Inferior parietal cortex (tissue), 1 donor: ENCODE measurements around the gene SLC20A1.

Source experiments
- DNase-seq: peaks from one replicate; pipeline ENCODE4 v3.0.0-alpha.2; 2016; ENCODE audit errors: extremely low spot score

Gene SLC20A1

DNA sequence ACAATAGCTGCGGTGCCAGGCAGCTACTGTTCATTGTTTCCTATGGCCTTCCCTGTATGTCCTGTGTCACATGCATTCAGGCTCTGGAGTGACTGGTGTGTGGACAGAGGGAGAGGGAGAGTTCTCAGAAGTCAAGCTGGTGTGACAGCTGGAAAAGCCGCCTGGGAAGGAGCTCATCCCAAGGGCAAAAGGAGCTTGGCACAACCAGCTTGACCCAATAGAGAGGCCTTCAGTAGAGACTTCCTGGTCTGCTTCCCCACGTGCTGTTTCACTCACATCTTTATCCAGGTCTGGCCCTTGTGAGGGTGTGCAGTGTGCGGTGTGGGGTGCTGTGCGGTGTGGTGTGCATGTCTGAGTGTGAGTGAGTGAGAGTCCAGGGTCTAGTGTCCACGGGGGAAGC, 64.0 kb downstream of the SLC20A1 start:
- no peak for DNase-seq

DNA sequence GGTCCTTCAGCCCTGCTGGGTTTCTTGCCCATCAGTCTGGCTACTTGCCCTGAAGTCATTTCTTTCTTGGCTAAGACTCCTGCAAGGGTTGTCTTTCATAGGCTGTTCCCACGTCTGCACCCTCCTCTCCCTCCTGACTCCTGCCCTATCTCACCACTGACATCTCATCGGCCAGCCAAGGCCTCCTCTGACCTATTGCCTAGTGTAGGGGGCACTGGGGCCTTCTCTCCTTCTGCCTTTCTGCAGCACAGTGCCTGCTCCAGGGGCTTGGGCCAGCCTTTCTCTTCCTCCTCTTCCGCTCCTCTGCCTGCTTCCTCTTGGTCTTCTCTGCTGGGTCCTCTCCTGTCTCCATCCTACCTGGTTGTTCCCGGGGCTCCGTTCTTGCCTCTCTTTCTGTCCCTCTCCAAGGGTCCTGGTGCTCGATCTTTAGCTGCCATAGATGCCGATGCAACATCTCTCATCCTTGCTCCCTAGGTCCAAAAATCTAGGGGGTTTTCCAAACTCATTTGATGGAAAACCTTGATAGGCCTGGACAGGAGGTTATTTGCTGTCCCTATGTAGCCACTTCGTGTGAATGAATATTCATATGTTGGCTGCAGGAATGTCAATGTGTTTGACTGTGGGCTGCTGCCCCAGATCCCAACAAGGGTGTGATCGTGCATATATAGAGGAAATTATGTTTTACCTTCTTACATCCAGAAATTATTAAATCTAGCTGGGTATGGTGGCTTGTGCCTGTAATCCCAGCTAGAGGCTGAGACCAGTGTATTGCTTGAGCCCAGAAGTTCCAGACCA, 65.4 kb downstream of the SLC20A1 start:
- no peak for DNase-seq

DNA sequence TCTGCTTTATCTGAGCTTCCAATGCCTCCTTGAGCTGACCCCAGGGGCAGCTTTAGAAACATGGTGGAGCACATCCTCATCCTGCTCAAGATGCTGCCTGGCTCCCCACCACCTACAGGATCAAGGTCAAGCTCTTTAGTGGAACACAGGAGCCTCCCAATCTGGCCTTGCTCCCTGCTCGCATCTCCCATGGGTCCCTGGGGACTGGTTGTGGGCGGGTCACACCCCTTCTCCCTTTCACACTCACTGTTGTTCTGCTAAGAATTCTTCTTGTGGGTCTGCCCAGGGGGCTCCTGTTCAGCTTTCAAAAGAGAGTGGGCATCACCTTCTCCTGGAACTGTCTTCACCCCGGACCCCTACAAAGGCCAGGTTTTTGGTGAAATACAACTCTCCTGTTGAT, 66.7 kb downstream of the SLC20A1 start:
- no peak for DNase-seq

DNA sequence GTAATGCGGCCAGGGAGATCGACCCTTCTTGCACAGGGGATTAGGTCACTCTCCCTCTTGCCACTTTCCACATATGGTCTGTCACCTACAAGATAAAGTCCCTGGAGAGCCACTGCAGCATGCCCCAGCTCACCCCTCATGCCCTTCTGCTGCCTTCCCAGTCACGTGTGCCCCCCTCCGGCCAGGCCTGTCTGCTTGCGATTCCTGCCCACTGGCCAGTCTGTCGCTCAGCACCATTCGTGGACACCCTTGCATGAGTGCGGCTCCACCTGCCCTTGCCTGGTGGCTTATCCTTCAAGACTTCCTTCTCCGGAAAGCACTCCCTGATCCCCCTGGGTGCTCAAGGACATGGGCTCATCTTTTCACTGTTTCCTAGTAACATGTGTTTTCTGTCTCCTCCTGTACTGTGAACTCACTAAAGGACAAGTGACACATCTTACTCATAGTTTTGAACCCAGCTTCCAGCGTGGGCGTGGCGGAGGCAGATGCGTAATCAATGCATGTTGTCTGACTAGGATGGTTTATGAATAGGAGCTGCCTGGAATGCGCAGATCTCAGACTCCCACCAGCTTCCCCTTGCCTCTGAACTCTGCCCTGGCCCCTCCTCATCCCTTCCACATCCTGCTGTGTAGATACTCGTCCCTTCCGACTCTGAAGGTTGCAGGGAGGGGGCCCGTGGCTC, 67.3 kb downstream of the SLC20A1 start:
- no peak for DNase-seq
